K562 (cell line): ENCODE measurements around the gene CRYM. TPM values are rescaled to one million over a fixed set of nuclear protein-coding genes. Genes with fewer than 3 reads are reported as not detected.
A peak's percentile ranks its signal among the peaks of the same experiment; 100 is the strongest.
"Not testable (repeated sequence)": the region's sequence is repeated elsewhere in the genome, so short reads cannot be mapped to it uniquely, and the experiment has no call there.

Experiments
- ATAC-seq: fragments of 200-7000 bp; cut with Tn5 transposase; 3 replicates; pipeline ENCODE4 v1.9.1; 2020; ENCODE audit warnings: moderate library complexity
- BruUV-seq: library from RNA; stranded (reverse); fragments of 400-500 nt; replicated peaks from 2 replicates; lab custom pipeline; 2021; lab: Mats Ljungman, UMichigan
- CTCF ChIA-PET: fragments of 300-600 bp; formaldehyde crosslinking; extraction: SDS; loops from one replicate; lab custom pipeline; 2021; ENCODE audit warnings: low intra/inter-chr PET ratio; lab: Yijun Ruan, JAX
- POLR2A ChIA-PET: fragments of 300-600, 350-650 bp; sonication (Branson Sonifier 250); formaldehyde crosslinking; extraction: SDS; loops from one replicate; lab custom pipeline; 2021; ENCODE audit warnings: antibody characterized with exemption, inconsistent platforms; lab: Yijun Ruan, JAX
- DNase-seq, 4 experiments: peaks; one replicate each; pipeline versions ENCODE4 v3.0.0 to v3.0.0-alpha.2; 2011 to 2018; ENCODE audit warnings: low spot score in 3 of 4, mixed read lengths in 3 of 4; ENCODE audit errors: extremely low read depth in 1 of 4
- FAIRE-seq: peaks from 2 replicates; lab custom pipeline; 2011; peaks lifted over from hg19 to GRCh38; lab: Jason Lieb, UNC
- H2AFZ ChIP-seq: 2 replicates; pipeline ENCODE4 v1.6.0; 2011; ENCODE audit warnings: low read depth, low read length, control low read depth, inconsistent platforms
- H3K27ac ChIP-seq: fragments of 200-600 bp; 3 replicates; pipeline ENCODE4 v1.8.0; 2011; ENCODE audit warnings: low read depth, mild to moderate bottlenecking, control low read depth, inconsistent platforms, low read length, moderate library complexity, mixed read lengths; ENCODE audit errors: extremely low read depth
- H3K27me3 ChIP-seq, 2 experiments: fragments of 300-600 bp in 1 of 2; 2 replicates in 1 of 2; 3 replicates in 1 of 2; pipeline versions ENCODE4 v1.6.0 to v1.8.0; 2011; ENCODE audit warnings: inconsistent platforms in 2 of 2, low read length in 2 of 2, mild to moderate bottlenecking in 1 of 2, mixed read lengths in 1 of 2, moderate library complexity in 1 of 2; ENCODE audit not compliant: control insufficient read depth in 2 of 2, insufficient read depth in 2 of 2
- H3K36me3 ChIP-seq: fragments of 300-600 bp; 3 replicates; pipeline ENCODE4 v1.8.0; 2011; ENCODE audit warnings: mild to moderate bottlenecking, low read length, inconsistent platforms; ENCODE audit not compliant: control insufficient read depth, insufficient read depth
- H3K4me1 ChIP-seq, 2 experiments: fragments of 200-600 bp in 1 of 2; replicated peaks in 1 of 2; 2 replicates in 1 of 2; 3 replicates in 1 of 2; pipeline versions ENCODE4 v1.5.1 to v1.8.0; 2011; ENCODE audit warnings: inconsistent platforms in 2 of 2, low read length in 2 of 2, mild to moderate bottlenecking in 1 of 2, mixed read lengths in 1 of 2, moderate library complexity in 1 of 2; ENCODE audit not compliant: control insufficient read depth in 2 of 2, insufficient read depth in 2 of 2
- H3K4me2 ChIP-seq: 2 replicates; pipeline ENCODE4 v1.6.1; 2011; ENCODE audit warnings: low read length, control low read depth, inconsistent platforms, mixed read lengths; ENCODE audit not compliant: insufficient read depth
- H3K4me3 ChIP-seq: fragments of 200-600 bp; sonication (generic), shearing (Covaris generic); 2 replicates; pipeline ENCODE4 v1.5.1; 2016; ENCODE audit warnings: control low read depth, inconsistent platforms
- H3K79me2 ChIP-seq: fragments of 200-600 bp; 3 replicates; pipeline ENCODE4 v1.8.0; 2011; ENCODE audit warnings: low read length, inconsistent platforms; ENCODE audit not compliant: control insufficient read depth, insufficient read depth
- H3K9ac ChIP-seq, 2 experiments: 2 replicates each; pipeline versions ENCODE4 v1.6.0 to v1.6.1; 2011; ENCODE audit warnings: low read depth in 2 of 2, low read length in 2 of 2, control low read depth in 1 of 2, inconsistent platforms in 1 of 2, mild to moderate bottlenecking in 1 of 2, mixed read lengths in 1 of 2; ENCODE audit not compliant: insufficient read depth in 1 of 2
- H3K9me1 ChIP-seq: one replicate; pipeline ENCODE4 v1.6.0; 2011; ENCODE audit warnings: inconsistent platforms, mild to moderate bottlenecking, low read length, moderate library complexity; ENCODE audit not compliant: control insufficient read depth, insufficient read depth
- H3K9me3 ChIP-seq: replicated peaks from 2 replicates; pipeline ENCODE4 v1.5.1; 2011; ENCODE audit warnings: low read depth, low read length, inconsistent platforms; ENCODE audit not compliant: control insufficient read depth, insufficient read depth
- H4K20me1 ChIP-seq: replicated peaks from 2 replicates; pipeline ENCODE4 v1.6.1; 2011; ENCODE audit warnings: low read length, inconsistent platforms, mixed read lengths; ENCODE audit not compliant: control insufficient read depth, insufficient read depth
- NR4A1 ChIP-seq, 2 experiments: fragments of 250-450 bp in 1 of 2; fragments of 450-650 bp in 1 of 2; sonication (Bioruptor Pico) in 1 of 2; IDR thresholded peaks; 2 replicates each; pipeline versions ENCODE4 v1.4.0 to v1.6.1; 2016 to 2020; ENCODE audit warnings: mild to moderate bottlenecking in 2 of 2, missing compliant biosample characterization in 1 of 2, missing genetic modification characterization in 1 of 2, moderate library complexity in 1 of 2
- ZNF121 ChIP-seq: sonication (generic); formaldehyde crosslinking; conservative IDR thresholded peaks from 2 replicates; pipeline ENCODE4 v1.8.0; 2022; ENCODE audit warnings: missing genetic modification reagents
- WGBS: fragments of 100-300 bp; shearing (Covaris generic); methylation state at CpG from one replicate; pipeline ENCODE4 v1.1.6; 2016; ENCODE audit warnings: low coverage, mixed read lengths; ENCODE audit not compliant: insufficient coverage; ENCODE audit errors: missing lambda C conversion rate; 5-methylcytosine and 5-hydroxymethylcytosine counted together
- in situ Hi-C: fragments of 300-500 bp; cut with MboI; formaldehyde crosslinking; loops from 4 replicates; pipeline ENCODE4 v1.15.0; 2018; ENCODE audit warnings: inconsistent platforms, mixed read lengths
- intact Hi-C: fragments of 100-400 bp; cut with micrococcal nuclease; formaldehyde crosslinking; loops from 2 replicates; pipeline ENCODE4 v1.14.2; 2022
- polyA plus RNA-seq, 8 experiments: library from polyadenylated mRNA; depleted of rRNA in 4 of 8; stranded (reverse) in 5 of 8; unstranded in 3 of 8; fragments of >200 nt; fragmentation: Nextera tagmentation in 2 of 8; fragmentation: Illumina TruSeq in 1 of 8; extraction: Ambion mirVana in 2 of 8; extraction: Trizol in 1 of 8; gene quantifications; 2 replicates each; pipeline versions ENCODE4 v1.2.1 to v1.2.3, GENCODE V29; 2011 to 2014; ENCODE audit warnings: inconsistent platforms in 1 of 8, missing spikeins in 1 of 8
- total RNA-seq, 7 experiments: library from RNA; depleted of rRNA in 6 of 7; stranded (reverse); fragments of >200 nt in 6 of 7; fragmentation: Illumina TruSeq in 2 of 7; extraction: Trizol in 2 of 7; gene quantifications; 2 replicates each; pipeline versions ENCODE4 v1.2.1 to v1.2.3, GENCODE V29; 2011 to 2021; ENCODE audit warnings: low replicate concordance in 1 of 7

CRYM gene
- total and polyA plus RNA-seq, 9 of the 15 experiments (the other 6 are each of a cell fraction or from before 2014, with no cell fraction given) = 0.08 to 0.98 (median 0.47) TPM

GRCh38 chr16:21250072-21250923, 27.8 kb downstream of the CRYM start (continued):
- TF ChIP-seq NR4A1 (CRISPR knock-in tag; IDR thresholded peaks at IDR 0.05) (no peak), NR4A1 (tag; IDR thresholded peaks at IDR 0.05) (no peak)
- TF ChIP-seq, all 486 proteins: peak for 0

GRCh38 chr16:21248179-21248578, 29.9 kb downstream of the CRYM start:
- in situ Hi-C loops, ATAC-seq, H4K20me1 ChIP-seq, H3K27ac ChIP-seq, H3K4me2 ChIP-seq, H2AFZ ChIP-seq, BruUV-seq, intact Hi-C loops, H3K79me2 ChIP-seq, H3K9me3 ChIP-seq, CTCF ChIA-PET, H3K9ac ChIP-seq, DNase-seq, FAIRE-seq, H3K36me3 ChIP-seq, H3K4me1 ChIP-seq, H3K9me1 ChIP-seq, H3K4me3 ChIP-seq: not testable (repeated sequence)
- POLR2A ChIA-PET = interaction anchor here (1.0 kb wide), 1 partner anchor 8 kb away, joined by 3 read pairs; no protein-coding TSS in a partner anchor
- WGBS = 3% methylated on average over 4 of the region's 4 CpGs
- peak; percentile 67 for TF ChIP-seq ZNF121 (CRISPR knock-in tag)
- peaks cover 7 to 17% of the 10 kb centered on the region in 2 experiments for H3K27me3 ChIP-seq
